Measurements from ENCODE around the gene DNAJA3.
A peak's percentile ranks its signal among the peaks of the same experiment; 100 is the strongest.

Gene DNAJA3

GRCh38 chr16:4388271-4389021 lies 37.2 kb upstream of the DNAJA3 start:
- no peak overlapping the region for H3K4me3 ChIP-seq (replicated peaks in 1 of 2; ENCODE audit: low read depth in 2 of 2, low read length in 2 of 2)
- DNase-seq (ENCODE audit: low read depth in 2 of 2) = peak; percentile 48 to 74
- TF ChIP-seq, protein P1, sequence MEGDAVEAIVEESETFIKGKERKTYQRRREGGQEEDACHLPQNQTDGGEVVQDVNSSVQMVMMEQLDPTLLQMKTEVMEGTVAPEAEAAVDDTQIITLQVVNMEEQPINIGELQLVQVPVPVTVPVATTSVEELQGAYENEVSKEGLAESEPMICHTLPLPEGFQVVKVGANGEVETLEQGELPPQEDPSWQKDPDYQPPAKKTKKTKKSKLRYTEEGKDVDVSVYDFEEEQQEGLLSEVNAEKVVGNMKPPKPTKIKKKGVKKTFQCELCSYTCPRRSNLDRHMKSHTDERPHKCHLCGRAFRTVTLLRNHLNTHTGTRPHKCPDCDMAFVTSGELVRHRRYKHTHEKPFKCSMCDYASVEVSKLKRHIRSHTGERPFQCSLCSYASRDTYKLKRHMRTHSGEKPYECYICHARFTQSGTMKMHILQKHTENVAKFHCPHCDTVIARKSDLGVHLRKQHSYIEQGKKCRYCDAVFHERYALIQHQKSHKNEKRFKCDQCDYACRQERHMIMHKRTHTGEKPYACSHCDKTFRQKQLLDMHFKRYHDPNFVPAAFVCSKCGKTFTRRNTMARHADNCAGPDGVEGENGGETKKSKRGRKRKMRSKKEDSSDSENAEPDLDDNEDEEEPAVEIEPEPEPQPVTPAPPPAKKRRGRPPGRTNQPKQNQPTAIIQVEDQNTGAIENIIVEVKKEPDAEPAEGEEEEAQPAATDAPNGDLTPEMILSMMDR (IDR thresholded peaks at IDR 0.05; ENCODE audit: low read depth, low read length) = no peak

- DNase-seq (ENCODE audit: low read depth in 2 of 2) = no peak
- TF ChIP-seq, protein P1 (IDR thresholded peaks at IDR 0.05; ENCODE audit: low read depth, low read length) = no peak
- H3K4me3 ChIP-seq (replicated peaks in 1 of 2; ENCODE audit: low read depth in 2 of 2, low read length in 2 of 2) = no peak overlapping the region
These were observed 36.4 kb upstream of the DNAJA3 start for GRCh38 chr16:4389051-4389955.

DNA sequence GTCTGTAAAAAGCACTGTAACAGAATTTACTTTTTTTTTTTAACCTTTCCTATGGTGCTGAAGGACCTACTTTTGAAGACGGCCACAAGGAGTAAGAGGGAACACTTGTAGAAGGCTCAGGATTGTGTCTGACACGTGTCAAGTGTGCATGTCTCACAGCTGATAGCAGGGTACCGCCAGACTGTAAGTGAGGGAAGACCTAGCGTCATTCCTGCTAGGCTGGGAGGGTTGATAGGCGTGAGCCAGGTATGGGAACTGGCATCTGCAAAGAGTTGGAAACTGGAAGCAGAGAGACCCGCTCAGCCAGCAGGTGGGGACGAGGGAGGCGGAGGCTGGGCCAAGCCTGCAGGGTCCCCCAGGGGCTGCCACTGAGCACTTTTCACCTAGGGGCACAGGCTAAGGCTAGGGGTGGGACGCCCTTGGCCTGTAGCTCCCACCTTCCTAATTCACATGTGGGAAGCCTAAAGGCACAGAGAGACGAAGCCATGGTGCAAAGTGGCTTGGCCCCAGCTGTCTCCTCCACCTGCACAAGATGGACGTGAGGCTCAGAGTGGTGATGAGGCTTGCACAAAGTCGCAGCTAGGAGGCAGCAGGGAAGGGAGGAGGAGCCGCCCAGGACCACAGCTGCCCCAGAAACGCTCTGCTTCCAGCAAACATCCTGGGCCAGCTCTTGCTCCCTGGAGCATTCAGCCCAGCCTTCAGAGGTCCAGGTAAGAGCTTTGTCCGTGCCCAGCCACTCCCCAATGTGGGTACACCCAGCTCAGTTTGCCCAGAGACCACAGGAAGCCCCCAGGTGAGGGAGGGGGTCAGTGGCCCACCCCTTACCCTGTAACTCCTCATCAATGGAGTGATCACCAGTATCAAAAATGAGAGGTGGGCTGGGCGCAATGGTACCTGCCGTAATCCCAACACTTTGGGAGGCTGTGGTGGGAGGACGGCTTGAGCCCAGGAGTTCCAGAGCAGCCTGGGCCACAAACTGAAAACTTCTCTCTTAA lies 35.1 kb upstream of the DNAJA3 start:
- H3K4me3 ChIP-seq (replicated peaks in 1 of 2; ENCODE audit: low read depth in 2 of 2, low read length in 2 of 2) = no peak overlapping the region
- no peak for DNase-seq (ENCODE audit: low read depth in 2 of 2)
- TF ChIP-seq, protein P1 (IDR thresholded peaks at IDR 0.05; ENCODE audit: low read depth, low read length) = peak; percentile 17

DNA sequence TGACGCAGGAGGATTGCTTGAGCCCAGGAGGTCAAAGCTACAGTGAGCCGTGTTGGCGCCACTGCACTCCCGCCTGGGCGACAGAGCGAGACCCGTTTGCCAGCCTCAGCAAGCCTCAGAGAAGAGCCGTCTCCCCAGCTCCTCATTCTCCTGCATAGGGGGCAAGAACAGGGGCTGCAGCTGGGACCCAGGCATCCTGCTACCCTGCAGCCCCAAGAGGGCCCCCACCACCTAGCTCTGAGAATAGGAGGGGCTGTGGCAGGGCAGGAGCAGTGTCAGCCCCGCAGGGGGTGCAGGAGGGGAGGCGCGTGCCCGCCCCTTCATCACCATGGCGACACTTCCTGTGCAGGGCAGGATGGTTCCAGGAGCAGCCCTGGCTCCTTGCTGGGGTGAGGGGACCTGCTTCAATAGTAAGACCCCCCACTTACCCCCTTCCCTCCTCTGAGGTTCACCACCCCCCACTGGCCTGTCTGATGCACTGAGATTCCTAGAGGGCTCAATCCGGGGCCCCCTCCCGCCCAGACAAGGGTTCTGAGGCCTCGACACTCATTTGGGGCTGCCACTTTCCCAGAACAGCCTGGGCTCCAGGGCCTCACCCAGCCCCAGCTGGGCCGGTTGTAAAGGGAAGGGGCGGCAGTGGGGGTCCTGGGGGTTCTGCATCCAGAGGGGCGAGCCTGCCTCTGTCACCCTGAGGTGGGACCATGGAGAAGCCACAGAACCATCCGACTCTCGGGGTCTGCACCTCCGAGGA lies 33.9 kb upstream of the DNAJA3 start:
- no peak for DNase-seq (ENCODE audit: low read depth in 2 of 2)
- TF ChIP-seq, protein P1 (IDR thresholded peaks at IDR 0.05; ENCODE audit: low read depth, low read length) = no peak
- H3K4me3 ChIP-seq (replicated peaks in 1 of 2; ENCODE audit: low read depth in 2 of 2, low read length in 2 of 2) = no peak overlapping the region

- peak; percentile 64 to 83 for DNase-seq (ENCODE audit: low read depth in 2 of 2)
- H3K4me3 ChIP-seq (replicated peaks in 1 of 2; ENCODE audit: low read depth in 2 of 2, low read length in 2 of 2) = no peak overlapping the region
- TF ChIP-seq, protein P1 (IDR thresholded peaks at IDR 0.05; ENCODE audit: low read depth, low read length) = no peak
These were observed 33.1 kb upstream of the DNAJA3 start for GRCh38 chr16:4392382-4393239.
